ELR (cell line): Measurements from ENCODE around the gene UBALD2.
"Not testable (repeated sequence)": the region's sequence is repeated elsewhere in the genome, so short reads cannot be mapped to it uniquely, and the experiment has no call there.

Experiments
- DNase-seq: peaks from one replicate; pipeline ENCODE4 v3.0.0-alpha.2; 2015; ENCODE audit warnings: low read depth

The UBALD2 gene

DNA sequence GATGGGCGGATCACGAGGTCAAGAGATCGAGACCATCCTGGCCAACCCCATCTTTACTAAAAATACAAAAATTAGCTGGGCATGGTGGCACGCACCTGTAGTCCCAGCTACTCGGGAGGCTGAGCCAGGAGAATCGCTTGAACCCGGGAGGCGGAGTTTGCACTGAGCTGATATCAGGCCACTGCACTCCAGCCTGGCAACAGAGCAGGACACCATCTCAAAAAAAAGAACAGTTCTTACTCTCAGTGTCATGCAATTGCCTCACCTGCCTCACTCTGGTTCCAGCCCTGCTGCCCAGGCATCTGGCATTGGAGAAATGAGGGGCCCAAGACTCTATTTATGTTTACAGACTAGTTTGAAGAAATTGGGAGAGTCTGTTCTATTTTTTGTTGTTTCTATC, 20.4 kb upstream of the UBALD2 start:
- DNase-seq, result not testable (repeated sequence)

DNA sequence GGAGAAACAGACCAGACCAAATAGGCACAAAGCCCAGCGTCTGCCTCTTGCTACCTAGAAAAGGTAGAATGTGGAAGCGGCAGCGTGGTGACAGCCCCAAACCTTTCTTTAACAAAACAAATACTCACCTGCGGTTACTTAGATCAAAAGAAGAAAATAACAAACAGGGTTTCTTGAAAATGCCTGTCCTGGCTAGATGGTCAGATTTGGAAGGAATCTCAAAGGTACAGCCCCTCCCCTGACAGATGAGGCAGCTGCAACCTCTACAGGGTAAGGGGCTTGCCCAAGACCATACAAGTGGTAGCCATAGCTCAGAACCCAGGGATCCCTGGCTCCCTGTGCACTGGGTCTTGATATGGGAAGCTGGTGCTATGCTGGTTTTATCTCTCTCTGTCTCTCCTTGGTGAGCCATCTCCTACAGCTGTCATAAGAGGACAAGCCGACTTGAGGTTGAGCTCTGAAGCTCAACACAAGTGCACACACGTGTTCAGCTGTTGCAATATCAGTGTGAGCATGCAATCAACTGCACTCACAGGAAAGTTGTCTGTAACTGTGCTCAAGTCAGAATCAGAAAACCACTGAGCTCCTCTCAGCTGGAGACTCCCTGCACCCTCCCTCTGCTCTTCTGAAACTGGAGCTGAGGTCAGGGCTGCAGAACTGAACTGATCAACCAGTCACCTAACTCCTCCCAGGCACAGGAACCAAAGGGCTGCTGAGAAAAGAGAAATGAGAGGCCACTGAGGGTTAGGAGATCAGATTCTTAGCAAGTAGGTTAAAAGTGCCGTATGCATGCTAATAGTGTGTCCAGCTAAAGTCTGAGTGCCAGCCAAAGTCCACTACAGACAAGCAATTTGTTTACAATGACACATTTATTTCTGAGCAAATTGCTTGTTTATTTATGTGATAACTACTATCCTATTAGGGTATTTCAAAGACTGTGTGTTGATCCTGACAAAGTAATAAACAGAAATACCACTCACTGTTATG, 18.8 kb upstream of the UBALD2 start:
- DNase-seq, result no peak

DNA sequence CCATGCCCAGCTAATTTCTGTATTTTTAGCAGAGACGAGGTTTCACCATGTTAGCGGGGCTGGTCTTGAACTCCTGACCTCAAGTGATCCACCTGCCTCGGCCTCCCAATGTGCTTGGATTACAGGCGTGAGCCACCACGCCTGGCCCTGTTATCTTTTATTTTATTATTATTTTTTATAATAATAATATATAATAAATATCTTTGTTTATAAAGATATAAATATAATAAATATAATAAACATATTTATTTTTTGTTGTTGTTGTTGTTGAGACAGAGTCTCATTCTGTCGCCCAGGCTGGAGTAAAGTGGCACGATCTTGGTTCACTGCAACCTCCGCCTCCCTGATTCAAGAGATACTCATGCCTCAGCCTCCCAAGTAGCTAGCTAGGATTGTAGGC, 17.8 kb upstream of the UBALD2 start:
- no peak for DNase-seq

DNA sequence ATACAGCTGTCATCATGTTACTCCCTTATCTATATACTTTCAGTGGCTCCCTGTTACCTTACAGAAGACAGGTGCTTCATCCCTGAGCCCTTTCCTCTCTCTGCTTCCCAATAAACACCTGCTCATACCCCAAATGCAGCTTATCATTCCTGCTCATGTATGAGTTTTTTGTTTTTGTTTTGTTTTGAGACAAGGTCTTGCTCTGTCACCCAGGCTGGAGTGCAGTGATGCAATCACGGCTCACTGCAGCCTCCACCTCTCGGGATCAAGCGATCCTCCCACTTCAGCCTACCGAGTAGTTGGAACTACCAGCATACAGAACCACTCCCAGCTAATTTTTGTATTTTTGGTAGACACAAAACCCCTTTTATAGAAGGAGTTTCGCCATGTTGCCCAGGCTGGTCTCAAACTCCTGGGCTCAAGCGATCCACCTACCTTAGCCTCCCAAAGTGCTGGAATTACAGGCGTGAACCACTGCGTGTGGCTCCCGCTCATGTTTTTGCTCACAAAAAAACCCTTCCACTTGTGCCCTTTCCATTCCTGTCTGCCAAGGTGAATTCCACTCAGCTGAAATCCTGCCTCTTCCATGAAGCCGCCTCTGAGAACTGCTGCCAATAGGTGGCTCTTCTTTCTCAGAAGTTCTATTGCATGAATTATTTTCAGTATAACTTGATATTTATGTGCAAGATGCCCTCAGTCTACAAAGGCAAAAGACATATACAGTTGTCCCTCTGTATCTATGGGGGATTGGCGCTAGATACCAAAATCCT, 16.9 kb upstream of the UBALD2 start:
- DNase-seq, result no peak

DNA sequence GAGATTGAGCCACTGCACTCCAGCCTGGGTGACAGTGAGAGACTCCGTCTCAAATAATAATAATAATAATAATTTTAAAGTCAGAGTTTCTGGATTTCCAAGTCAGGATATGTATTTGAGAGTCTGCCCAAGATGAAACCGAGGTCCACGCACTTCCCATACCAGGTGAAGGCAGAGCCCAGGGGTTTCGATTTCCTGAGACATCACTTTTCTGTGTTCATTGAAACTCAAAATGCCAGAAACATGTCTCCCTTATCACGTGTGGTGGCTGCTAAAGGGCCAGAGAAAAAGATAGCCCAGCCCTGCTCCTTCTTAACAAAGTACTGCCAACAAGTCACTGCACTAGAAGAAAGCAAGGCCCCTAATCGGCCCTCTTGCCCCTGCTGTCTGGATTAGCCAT, 15.0 kb upstream of the UBALD2 start:
- DNase-seq, result no peak

DNA sequence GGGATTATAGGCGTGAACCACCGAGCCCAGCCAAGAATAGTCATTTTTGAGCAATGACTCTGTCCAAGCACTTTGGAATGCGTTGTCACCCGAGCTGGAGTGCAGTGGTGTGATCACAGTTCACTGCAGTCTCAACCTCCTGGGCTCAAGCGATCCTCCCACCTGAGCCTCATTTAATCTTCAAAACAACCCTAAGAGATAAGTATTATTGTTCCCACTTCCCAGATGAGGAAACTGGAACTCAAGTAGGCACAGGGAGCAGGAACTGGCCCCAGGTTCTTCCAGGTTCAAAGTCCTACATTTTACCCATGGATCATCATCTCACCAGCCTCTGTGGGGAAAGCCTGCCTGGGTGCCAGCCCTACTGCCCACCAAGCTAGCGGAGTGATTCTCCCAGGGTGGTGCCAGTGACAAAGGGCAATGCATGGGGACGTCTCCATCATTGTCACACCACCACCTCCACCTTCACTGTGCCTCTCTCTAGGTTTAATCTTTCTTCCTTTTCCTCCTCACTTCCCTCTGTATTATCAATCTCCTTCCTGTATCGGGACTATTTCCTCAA, 13.6 kb upstream of the UBALD2 start:
- DNase-seq, result peak; percentile 46

DNA sequence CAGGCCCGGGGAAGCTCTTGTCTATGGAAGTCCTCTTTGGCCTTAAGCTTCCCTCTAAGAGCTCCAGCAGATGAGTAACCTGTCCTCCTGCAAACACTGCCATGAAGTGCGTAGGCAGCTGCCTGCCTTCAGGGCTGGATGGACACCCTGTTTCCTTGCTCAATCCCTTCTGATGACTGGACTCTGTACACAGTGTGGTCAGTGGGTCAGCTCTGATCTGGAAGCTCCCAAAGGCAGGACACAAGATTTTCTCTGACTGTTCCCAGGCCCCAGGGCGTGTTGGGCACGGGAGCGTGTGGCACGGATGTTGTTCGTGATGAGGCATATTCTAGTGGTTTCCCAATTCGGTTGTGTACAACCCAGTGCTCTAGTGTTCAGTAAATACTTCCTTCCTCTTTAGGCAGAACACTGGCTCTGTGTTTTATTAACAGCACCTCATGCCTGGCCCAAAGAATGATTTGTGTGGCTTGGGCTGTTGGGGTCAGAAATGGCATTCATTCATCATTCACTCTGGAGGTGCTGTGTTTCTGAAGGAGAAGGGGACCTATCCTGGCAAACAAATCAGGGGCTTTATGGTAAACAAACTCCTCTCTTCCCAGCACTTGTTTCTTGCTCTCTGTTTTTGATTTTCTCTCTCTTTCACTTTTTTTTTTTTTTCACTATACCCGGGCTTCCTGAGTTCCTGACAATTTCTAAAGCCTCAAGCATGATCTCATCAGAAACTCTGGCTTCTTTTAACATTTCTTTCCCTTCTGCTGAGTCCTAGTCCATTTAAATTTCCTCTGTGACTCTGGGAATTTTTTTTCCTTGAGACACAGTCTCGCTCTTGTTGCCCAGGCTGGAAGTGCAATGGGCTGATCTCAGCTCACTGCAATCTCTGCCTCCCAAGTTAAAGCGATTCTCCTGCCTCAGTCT, 12.9 kb upstream of the UBALD2 start:
- peak; percentile 100 for DNase-seq

DNA sequence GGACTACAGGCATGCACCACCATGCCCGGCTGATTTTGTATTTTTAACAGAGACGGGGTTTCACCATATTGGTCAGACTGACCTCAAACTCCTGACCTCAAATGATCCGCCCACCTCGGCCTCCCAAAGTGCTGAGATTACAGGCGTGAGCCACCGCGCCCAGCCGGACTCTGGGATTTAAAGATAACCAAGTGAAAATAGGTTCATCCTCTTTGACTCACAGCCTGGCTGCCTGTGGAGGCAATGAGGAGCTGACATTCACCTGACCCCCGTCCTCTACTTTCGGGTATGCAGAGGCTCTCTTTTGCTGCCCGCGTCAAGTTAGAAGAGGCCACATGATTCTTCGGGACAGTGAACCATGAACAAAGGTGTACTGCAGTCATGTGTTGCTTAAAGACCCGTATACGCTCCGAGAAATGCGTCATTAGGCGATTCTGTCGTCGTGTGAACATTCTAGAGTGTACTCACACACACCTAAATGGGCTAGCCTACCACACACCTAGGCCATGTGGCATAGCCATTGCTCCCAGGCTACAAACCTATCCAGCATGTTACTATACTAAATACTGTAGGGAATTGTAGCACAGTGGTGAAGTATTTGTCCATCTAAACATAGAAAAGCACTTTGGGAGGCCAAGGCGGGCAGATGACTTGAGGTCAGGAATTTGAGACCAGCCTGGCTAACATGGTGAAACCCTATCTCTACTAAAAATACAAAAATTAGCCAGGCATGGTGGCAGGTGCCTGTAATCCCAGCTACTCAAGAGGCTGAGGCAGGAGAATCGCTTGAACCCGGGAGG, 12.0 kb upstream of the UBALD2 start:
- DNase-seq, result not testable (repeated sequence)

DNA sequence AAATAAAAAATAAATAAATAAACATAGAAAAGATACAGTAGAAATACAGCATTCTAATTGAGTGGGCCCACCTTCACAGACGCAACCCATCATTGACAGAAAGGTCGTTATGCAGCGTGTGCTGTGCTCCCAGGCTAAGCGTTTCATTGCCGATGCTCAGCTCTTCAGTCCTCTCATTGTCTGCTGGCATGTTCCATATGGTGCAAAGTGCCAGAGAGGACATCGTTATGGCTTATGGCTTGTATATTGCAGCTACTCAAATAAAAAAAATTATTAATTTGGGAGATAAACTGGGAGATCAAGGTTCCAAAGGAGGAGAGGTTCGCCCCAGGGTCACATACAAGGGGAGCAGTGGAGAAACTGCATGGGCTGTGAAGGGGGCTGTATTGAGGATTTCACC, 11.3 kb upstream of the UBALD2 start:
- DNase-seq, result no peak

DNA sequence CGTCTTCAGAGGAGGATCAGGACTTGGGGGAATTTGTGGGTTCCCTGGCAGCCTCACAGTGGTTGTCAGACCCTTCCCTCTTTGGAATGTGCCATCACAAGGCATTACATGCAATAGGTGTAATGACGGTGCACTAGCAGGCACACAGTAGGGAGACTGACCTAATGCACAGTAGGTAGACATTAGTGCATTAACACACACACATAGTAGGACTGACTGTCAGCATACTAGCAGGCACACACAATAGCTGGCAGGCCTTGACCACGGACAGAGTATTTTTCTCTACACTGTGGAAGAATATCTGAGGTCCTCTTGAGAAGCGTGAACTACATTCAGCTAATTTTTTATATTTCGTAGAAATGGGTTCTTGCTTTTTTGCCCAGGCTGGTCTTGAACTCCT, 10.9 kb upstream of the UBALD2 start:
- DNase-seq, result no peak

DNA sequence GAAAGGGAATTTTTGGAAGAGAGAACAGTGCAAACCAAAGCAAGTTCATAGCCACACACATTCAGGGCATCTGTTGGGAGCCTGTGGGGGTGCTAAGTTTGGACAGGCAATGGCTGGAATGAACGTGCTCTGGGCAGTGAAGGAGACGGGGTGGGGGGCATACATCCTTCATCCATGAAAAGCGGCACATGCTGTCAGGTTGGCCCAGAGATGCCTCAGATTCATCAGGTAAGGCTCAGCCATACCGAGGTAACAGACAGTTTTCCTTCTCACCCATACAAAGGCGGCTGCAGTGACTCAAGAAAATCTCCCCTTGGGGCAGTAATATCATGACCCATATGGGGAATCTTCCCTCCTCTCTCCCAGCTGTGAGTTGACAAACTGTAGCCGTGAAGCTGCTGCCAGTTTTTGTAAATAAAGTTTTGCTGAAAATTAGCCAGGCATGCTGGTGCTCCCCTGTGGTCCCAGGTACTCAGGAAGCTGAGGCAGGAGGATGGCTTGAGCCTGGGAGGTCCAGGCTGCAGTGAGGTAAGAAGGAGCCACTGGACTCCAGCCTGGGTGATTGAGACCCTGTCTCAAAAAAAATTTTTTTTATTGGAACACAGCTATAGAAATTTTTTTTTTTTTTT, 9.2 kb upstream of the UBALD2 start:
- DNase-seq, result peak; percentile 64

DNA sequence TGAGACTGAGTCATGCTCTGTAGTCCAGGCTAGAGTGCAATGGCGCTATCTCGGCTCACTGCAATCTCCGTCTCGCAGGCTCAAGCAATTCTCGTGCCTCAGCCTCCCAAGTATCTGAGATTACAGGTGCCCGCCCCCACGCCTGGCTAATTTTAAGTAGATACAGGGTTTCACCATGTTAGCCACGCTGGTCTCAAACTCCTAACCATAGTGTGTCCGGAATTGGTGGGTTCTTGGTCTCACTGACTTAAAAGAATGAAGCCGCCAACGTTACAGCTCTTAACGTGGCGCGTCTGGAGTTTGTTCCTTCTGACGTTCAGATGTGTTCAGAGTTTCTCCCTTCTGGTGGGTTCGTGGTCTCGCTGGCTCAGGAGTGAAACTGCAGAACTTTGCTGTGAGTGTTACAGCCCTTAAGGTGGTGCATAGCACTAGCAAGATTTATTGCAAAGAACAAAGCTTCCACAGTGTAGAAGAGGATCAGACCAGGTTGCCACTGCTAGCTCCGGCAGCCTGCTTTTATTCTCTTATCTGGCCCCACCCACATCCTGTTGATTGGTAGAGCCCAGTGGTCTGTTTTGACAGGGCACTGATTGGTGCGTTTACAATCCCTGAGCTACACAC, 8.6 kb upstream of the UBALD2 start:
- DNase-seq, result not testable (repeated sequence)

DNA sequence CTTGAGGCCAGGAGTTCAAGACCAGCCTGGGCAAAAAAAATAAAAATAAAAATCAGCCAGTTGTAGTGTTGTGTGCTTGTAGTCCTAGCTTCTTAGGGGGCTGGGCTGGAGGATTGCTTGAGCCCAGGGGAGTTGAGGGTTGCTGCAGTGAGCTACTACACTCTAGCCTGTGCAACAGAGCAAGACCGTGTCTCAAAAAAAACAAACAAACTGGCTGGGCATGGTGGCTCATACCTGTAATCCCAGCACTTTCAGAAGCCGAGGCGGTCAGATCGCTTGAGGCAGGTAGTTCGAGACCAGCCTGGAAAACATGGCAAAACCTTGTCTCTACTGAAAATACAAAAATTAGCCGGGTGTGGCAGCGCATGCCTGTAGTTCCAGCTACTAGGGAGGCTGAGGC, 4.9 kb upstream of the UBALD2 start:
- DNase-seq, result no peak

DNA sequence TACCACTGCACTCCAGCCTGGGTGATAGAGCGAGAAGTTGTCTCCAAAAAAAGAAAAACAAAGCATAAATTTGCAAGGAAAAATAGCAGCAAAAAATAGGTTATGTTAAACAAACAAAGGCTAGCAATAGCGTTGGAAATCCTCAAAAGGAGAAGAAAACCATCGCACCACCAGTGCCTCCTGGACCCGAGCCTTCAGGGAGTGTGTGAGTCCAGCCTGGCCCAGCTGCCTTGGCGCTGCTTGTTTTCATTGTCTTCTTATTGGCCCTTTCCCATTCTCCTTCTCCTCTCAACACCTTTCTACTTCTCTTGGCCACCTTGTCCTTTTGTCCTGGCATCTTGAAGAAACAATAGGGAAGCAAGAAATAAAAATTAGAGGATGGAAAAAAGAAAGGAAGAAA, 4.5 kb upstream of the UBALD2 start:
- DNase-seq, result no peak

DNA sequence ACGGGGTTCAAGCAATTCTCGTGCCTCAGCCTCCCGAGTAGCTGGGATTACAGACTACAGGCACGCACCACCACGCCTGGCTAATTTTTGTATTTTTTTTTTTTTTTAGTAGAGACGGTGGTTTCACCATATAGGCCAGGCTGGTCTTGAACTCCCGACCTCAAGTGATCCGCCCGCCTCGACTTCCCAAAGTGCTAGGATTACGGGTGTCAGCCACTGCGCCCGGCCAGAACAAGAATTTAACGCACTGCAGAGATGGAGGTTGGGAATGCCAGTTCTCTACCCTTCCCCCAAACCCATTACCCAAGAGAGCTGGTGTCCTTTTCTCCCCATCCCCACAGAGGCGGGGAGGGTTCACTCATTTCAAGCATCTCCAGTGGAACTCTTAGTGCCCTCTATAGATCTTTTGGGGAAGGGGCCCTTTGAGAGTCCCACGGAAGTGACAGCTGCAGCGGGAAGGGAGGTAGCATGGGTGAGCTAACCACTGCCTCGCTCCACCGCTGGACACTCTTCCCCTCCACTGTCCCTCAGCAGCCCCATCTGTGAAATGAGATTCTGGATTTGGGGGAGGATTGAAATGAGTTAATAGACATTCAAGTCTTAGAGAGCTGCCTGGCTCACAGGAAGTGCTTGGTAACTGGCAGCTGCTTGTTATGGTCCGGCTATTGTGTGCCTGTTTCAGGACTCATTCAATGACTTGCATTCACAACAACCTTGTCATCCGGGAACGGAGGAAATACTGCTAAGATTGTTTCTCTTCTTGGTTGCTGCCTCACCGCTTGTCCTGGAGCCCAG, 3.5 kb upstream of the UBALD2 start:
- no peak for DNase-seq

DNA sequence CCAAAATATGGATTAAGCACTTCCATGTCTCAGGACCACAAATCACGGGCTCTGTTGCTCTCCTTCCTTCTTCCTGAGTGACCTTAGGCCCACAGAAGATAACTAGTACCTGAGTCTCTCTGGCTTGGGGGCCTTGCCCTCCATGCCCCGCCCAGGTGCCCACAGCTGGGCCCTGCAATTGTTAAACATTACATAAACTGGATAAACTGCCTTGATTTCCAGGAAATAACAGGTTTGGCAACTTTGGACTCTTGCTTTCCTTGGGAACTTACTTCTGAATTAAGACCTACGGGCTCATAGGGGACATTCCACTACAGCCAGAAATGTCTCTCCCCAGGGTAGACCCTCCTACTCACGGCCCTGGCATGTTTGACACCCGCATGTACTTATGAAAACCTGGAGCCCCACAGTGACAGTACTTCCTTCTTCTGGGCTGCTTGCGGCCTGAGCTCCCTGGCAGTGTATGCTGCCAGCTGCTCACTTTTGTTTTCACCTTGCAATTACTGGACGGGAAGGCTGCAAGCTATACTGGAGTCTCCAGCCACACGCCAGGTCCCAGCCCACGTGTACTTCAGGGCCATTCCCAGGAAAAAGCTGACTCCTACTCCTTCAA, 2.3 kb upstream of the UBALD2 start:
- DNase-seq, result no peak

DNA sequence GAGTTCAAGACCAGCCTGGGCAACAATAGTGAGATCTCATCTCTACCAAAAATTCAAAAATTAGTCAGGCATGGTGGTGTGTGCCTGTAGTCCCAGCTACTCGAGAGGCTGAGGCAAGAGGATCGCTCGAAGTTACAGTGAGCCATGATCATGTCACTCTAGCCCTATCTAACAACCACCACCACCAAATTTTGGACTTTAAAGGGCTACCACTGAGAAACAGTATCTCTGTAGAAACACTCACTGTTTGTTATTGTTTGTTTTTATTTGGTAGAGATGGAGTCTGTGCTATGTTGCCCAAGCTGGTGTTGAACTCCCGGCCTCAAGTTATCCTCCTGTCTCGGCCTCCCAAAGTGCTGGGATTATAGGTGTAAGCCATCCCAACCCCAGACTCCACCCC, 1.3 kb upstream of the UBALD2 start:
- no peak for DNase-seq

DNA sequence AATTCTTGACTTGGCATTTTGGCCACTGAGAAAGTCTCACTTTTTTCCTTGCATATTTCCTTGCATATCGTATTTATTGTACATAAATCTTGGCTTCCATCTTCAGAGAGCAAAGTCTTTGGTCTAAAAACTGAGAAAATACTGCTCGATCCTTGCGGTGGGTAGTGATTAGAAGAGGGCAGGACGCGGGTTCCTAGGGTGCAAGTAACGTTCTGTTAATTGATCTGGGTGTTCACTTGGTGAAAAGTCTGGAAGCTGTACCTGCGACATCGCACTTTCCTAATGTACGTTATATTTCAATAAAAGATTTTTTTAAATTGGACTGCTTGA, 758 bp upstream of the UBALD2 start:
- DNase-seq, result no peak
